NCI-H226 (cell line): ENCODE measurements around the gene C3orf22.

Source experiments
- DNase-seq: peaks from one replicate; pipeline ENCODE4 v3.0.0-alpha.2; 2015

C3orf22 gene

DNA sequence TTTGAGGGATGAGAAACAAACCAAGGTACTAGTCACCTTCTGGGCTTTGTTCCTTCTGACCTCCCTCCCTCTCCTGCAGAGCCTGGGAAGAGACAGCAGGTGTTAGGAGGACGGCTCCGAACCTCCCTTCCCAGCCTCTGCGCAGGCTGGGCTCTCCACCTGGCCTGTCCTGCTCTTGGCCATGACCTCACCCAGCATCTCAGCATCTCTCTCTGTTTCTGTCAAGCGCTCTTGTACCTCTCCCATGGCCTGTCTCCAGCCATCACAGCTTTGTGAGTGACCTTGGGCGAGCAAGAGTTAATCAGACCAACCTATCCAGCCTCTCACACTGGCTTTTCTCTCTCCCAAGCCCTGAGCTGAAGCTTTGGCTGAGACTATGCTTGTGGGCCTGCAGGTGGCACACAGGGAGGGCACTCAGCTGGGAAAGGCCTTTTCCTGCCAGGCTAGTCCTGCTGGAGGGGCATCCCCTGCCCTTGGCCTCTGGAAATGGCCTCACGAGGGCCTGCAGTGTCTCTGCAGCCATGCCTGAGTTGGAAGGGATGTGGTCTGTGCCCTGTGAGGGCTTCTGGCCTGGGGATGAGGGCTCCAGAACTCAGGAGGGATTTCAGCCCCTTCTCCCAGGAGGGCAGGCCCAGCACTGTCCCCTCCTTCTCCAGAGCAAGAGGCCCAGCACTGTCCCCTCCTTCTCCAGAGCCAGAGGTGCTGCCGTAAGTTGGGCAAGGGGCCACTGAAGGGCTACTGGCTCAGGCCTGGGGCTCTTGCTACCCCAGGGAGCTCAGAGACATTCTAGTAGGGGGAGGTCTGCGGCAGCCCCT lies 32.7 kb downstream of the C3orf22 start:
- no peak for DNase-seq

- no peak for DNase-seq
Observed at GRCh38 chr3:126525091-126525852, 33.5 kb downstream of the C3orf22 start.

GRCh38 chr3:126524429-126524988 lies 34.2 kb downstream of the C3orf22 start:
- peak; percentile 18 for DNase-seq

- DNase-seq, result peak; percentile 50
Observed at GRCh38 chr3:126523745-126524428, 34.8 kb downstream of the C3orf22 start, which contains the start of gene CHST13. Gene CHST13, plus strand, starts transcription at chr3:126524155. Its CDS starts 178 bp downstream, at chr3:126524333.

DNA sequence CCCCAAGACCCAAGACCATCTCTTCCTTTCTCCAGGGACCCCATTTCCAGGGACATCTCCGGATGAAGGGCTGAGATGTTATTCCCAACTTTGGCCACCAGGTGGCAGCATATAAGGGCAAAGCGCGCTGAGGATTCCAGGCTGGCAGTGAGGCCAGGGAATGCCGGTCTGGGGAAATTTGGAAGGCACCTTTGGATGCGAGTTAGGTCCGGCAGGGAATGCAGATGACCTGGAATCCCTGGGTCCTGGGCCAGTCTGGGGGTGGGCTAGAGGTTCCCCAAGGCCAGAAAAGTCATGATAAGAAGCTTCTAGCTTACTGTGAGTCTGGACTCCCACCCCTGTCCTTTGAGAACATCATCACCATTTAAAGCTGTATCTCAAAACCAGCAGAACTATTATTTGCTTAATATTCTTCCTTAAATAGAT lies 36.4 kb downstream of the C3orf22 start:
- peak; percentile 34 for DNase-seq

- no peak for DNase-seq
Observed at GRCh38 chr3:126521122-126521891, 37.4 kb downstream of the C3orf22 start.

- DNase-seq, result no peak
Observed at GRCh38 chr3:126519506-126520455, 39.0 kb downstream of the C3orf22 start.

GRCh38 chr3:126518779-126519177 lies 40.0 kb downstream of the C3orf22 start:
- DNase-seq, result no peak

- DNase-seq, result no peak
Observed at GRCh38 chr3:126517986-126518778, 40.5 kb downstream of the C3orf22 start.

GRCh38 chr3:126517291-126517951 lies 41.3 kb downstream of the C3orf22 start, which contains the start of gene UROC1:
Gene UROC1, minus strand, starts transcription at chr3:126517773. Its CDS starts 54 bp downstream, at chr3:126517719.
- no peak for DNase-seq

GRCh38 chr3:126516936-126517290 lies 41.8 kb downstream of the C3orf22 start:
- no peak for DNase-seq

GRCh38 chr3:126516152-126516935 lies 42.4 kb downstream of the C3orf22 start:
- no peak for DNase-seq

- DNase-seq, result no peak
Observed at GRCh38 chr3:126515066-126515706, 43.5 kb downstream of the C3orf22 start.

- no peak for DNase-seq
Observed at GRCh38 chr3:126514161-126514560, 44.6 kb downstream of the C3orf22 start.

- no peak for DNase-seq
Observed at GRCh38 chr3:126512916-126513650, 45.6 kb downstream of the C3orf22 start.

GRCh38 chr3:126512026-126512425 lies 46.7 kb downstream of the C3orf22 start:
- DNase-seq, result no peak

- DNase-seq, result no peak
Observed at GRCh38 chr3:126511291-126511690, 47.4 kb downstream of the C3orf22 start.
